CD4-positive, alpha-beta T cell treated with Interleukin-15 for 1 hour (primary cell): Measurements from ENCODE around the gene SEMA4D.

Source experiments
- DNase-seq: peaks from one replicate; pipeline ENCODE4 v3.0.0-alpha.2; 2020

SEMA4D gene

DNA sequence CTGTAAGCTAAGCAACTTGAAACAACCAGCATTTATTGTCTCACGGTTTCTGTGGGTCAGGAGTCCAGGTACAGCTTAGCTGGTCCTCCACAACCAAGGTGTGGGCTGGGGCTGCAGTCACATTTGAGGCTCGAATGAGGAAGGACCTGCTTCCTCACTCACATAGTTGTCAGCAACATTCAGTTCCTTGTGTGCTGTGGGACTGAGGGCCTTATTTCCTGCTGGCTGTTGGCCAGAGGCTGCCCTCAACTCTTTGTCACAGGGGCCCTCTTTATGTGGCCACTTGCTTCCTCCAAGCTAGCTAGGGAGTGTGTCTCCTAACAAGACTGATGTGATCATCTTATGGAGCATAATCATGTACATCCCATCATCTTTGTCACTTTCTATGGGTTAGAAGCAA, 29.2 kb upstream of the SEMA4D start:
- DNase-seq = peak; percentile 65

DNA sequence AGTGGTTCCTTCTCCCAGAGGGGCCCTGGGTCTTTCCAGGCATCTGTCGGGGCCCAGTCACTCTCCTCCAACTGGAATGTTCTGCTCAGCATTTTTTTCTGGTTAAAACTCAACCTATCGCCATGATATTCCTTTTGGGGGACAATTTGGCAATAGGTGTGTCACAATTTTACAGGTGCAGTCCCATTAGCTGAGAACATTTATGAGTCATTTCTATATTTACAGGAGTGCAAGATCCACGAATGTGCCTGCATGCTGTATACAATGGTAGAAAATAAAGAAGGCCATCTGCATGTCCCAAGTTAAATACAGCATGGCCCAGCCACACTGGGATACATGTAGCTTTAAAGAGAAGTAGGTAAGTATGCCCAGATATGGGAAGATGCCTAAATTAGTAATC, 28.8 kb upstream of the SEMA4D start:
- no peak for DNase-seq

DNA sequence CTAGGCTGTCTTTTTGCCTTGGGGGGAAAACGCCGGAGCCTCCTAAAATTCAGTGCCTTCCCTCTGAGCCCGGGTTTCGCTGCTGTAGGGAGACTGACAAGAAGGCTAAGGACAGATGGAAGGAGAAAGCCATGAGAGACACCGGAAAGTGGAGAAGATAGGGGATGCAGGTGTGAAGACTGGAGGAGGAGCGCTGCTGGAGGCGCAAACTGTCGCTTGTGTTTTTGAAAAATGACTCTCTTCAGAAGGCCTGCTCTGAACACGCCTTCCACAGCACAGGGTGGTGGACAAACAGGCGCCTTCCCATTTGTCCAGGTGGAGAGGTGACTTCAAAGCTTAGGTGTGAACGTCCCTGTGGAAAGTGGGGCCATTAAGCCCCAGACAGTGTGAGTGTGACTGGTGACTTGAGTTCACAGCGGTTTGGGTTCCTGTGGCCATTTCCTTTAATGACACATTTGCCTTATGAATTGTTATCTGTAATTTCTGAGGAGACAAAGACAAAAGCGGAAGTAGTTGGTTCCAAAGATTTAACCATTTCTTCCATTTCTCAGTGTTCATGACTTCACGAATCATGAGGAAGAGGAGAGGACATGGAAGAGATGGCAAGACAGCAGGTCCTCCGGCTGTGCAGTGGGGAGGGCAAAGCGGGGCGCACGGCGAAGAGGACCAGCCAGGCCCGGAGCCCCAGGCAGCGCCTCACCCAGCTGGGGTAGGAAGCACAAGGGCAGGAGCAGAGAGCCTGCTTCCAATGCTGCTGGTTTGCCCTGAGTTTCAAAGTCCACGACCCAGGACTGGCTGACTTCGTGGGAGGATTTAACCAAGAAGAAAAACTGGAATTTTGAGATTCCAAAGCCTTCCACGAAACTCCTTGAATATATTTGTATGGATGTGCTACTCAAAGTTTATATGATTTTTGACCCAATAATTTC, 27.8 kb upstream of the SEMA4D start:
- no peak for DNase-seq

DNA sequence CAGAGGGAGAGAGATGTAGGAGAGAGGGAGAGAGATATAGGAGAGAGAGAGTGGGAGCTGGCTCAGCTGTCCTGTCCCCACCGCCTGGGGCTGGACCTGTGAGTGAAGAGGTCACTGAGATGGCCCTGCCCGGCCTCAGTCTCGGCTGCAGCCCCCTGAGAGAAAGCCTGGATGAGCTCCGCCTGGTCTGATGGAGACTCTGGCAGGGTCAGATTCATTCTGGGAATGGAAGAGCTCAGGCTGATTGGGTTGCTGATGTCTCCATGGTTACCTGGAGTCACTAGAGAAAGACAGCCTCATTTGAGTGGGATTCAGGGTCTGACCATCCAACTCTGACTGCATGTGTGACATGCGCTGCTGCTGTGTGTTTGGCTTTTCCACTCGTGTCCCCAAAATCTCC, 27.1 kb upstream of the SEMA4D start:
- DNase-seq = no peak

DNA sequence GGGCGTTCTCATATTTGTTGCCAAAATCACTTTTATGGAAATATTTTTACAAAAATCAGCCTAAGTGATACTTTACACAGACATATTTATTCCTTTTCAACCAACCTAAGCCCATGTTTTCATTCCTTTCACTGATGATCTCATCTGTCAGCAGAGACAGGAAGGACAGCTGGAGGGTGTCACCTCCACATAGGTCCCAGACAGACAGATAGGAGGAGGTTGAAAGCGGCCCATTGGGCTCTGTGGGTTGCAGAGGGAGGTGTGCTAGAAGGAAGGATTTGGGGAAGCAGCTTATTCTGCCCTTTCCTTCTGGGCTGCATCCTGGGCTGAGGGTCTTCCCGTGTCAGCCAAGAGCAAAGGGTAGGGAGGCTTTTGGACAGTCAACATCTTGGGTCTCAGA, 26.0 kb upstream of the SEMA4D start:
- DNase-seq = peak; percentile 64

DNA sequence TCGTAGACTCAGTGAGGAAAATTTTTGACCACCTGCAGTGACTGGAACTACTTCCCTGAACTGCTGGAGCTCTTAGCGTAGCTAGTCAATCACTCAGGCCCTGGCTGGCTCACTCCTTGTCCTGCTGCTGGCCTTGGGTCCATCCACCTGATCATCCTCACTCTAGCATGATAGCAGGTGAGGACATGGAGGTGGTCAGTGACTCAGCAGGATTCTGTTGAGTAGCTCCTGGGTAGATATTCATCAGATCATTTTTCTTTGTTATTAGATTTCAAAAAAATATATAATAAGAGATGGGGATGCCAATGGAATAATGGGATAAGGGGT, 25.0 kb upstream of the SEMA4D start:
- DNase-seq = no peak

DNA sequence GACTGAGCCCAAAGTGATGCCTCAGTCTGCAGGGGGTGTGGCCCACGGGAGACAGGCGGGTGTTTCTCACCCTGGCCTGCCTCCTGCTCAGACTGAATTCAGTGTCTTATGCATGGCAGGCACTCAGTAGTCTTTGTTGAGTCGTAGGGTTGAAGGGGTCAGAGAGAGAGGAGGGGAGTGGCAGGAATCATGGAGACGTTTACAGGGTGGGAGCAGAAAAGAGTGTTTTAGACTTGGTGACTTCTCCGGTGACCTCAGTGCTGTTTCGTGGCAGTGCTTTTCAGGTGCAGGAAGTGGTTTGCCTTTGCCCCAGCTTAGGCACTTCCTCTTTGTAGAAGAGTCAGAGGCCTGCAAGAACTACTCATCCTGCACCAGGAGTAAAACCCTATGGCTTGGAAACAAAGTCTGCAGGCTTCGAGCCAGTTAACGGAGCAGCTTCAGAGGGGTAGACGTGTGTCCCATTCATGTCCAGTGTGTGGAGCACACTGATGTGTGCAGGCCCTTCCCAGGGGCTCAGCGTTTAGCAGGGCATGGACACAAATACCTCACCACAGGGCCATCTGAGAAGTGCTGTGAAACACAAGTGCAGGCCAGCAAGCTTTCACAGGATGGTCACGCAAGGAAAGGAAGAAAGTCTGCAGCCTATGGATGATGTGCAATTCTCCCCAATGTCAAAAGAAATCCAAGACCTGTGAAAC, 24.5 kb upstream of the SEMA4D start:
- DNase-seq = peak; percentile 86

DNA sequence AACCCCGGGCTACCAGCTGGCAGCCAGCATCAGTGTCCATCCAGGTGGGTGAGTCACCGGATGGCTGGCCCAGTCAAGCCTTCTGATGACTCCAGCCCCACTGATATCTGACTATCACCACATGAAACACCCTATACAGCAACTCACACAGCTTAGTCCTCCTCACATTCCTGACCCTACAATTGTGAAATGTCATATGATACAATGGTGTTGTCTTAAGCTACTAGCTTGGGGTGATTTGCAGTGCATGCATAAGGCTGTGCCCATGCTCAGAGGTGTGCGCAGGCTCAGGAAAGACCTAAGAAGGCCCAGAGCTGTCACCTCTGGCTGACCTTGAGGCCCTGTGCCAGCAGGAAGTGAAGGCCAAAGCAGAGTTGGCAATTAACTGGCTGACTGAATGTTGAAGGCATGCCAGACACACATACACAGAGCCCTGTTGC, 21.5 kb upstream of the SEMA4D start:
- no peak for DNase-seq

DNA sequence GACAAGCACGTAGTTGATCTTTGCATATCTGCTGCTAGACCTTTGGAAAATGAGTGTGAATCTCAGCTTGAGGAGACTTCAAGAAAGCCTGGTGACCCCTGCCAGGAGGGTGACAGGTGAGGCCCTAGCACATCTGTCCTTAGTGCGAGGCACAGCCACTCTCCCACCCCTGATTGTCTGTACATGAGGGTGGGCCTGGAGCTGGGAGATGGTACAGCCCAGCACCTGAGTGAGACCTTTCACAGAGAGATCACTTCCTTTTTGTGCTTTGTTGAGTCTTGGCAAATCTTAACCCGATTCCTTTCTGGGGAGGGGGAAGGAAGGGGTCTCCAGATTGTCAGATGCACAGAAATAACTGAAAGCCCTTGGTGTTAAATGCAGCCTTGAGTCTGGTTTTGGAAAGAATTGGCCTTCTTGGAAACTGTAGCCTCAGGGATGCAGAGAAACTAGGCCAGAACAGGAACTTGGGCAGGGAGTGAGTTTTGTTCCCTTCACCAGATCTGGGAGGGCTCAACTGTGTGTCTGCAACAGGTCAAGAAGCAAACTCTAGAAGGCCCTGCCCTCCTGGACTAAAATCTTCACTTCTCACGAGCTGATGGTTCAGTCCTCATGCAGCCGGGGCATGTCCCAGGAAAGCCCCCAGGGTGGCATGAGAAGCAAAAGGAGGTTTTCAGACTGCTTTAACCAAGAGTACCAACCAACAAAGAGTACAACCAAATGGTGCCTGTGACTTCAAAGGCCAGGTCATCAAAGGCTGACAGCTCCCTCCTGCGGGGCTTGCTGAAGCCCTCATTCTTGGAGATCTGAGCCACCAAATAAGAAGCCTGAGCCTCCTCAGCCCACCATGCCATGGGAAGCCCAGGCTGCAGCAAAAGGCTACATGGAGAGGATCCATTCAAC, 20.8 kb upstream of the SEMA4D start:
- DNase-seq = no peak

DNA sequence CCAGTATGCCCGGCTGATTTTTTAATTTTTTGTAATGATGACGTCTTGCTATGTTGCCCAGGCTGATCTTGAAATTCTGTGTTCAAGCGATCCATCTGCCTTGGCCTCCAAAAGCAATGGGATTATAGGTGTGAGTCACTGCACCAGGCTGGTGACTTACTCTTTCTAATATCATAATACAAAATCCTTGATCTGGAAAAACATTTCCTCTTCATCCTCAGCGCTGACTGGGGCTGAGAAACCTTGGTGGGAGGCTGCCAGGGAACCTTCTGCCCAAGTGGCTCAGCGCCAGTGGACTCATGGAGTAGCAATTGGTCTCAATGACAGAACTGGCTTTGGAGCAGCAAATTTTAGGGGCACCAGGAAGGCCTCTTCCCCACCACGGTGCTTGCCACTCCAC, 17.5 kb upstream of the SEMA4D start:
- DNase-seq = no peak

DNA sequence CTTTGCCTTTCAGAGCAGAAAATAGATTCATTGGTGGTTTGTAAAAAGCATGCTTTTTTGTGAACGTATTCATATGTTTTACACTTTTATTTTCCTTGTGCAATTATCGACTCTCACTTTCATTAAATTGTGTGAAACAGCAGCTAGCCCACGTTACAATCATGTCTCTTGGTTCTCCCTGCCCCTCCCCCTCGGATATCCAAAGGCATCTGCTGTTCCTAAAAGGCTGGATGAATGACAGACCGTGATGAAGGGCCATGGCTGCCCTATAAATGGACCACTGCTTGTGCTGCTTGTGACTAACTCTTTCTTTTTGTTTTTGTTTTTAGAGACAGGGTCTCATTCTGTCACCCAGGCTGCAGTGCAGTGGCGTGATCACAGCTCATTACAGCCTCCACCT, 17.0 kb upstream of the SEMA4D start:
- DNase-seq = no peak

DNA sequence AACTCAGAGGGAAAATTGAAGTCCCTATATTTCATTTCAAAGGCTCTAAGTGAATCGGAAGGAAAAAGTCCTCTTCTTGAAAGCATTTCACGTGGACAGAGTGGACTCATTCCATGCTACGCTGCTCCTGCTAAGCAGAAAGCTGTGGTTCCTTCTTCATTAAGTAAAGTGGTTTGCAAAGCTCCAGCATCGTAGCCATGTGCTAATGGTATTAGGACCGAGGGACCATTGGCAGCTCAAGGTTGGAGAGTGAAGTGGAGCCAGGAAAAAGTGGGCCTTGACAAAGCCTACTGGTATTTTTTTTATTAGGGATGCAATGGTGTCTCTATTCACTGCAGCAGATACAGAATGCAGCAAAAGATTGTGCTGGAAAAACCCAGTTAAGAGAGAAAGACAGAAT, 16.4 kb upstream of the SEMA4D start:
- DNase-seq = no peak

DNA sequence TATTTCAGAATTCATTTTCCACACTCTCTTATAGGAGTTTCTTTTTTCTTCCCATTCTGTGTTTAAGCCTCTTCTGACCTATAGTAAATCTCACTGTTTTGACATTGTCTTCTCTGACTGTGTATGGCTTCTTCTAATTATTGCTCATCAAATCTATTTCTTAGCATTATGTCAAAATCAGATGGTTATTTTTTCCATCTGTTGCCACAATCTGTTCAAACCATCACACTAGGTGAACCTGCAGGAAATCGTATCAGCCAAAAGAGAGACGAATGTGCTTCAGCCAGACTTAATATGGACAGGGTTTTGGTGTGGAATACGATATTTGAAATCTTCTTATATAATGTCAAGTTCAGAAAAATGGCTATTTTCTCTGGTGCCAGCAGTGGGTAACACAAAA, 15.9 kb upstream of the SEMA4D start:
- DNase-seq = no peak

DNA sequence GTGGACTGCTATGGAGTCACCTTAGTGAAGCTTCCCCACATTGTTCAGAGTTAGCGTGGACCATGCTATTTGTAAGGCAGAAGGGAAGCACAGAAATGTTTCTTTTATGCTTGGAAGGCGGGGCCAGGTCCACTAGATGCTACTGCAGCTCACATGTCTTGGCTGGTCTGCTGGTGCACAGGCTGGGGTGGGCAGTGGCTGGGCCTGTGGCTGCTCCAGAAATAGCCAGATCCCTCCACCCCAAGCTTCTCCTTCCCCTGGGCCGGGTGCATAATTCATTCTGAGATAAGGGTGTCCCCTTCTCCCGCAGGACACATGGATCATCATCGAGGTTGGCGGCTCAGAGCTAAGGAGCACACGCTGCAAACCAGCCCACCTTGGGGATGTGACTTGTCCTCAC, 14.5 kb upstream of the SEMA4D start:
- no peak for DNase-seq

DNA sequence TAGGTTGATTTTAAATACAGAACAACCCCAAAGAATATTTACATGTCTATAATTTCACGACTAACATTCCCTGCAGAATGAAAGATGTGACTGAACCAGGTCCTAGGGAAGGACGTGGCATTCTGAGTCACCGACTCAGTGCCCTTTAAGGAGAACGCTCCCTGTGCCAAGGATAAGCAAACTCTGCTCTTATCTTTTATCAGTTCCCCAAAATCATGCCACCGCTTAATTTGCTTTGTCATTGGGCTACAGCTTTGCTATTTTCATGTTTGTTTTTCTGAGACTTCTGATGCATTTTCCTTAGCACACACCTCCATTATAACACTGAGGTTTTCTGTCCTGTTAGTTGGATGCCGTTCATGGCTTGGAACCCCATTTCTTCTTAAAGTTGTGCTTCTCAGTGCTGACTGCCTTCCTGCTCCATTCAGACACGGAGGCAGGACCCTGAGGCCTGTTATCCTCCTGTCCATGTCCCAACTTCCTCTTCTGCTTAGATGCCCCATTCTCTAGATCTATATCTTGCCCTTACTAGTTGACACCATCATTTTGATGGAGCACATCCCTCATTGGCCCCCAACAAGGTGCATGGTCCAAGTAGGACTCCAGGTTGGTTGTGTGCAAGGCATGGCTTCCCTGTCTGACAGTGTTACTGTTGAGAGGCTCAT, 11.2 kb upstream of the SEMA4D start:
- DNase-seq = no peak

DNA sequence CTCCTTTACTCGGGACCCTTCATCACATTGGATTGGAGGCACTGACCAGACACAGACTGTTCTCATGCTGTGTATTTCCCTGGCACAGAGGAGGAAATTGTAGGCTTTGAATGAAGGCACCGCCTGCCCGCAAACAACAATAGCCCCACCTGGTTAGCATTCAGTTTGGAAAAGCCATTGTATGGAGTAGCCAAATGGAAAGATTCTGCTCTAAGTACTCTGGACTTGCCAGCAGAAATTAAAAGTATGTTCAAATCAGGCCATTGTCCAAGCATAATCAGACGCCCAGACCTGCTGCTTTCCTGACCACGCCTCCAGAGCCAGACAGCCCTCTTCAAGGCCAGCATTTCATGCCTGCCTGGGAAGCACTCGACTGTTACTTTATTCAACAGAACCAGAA, 8.0 kb upstream of the SEMA4D start:
- no peak for DNase-seq

DNA sequence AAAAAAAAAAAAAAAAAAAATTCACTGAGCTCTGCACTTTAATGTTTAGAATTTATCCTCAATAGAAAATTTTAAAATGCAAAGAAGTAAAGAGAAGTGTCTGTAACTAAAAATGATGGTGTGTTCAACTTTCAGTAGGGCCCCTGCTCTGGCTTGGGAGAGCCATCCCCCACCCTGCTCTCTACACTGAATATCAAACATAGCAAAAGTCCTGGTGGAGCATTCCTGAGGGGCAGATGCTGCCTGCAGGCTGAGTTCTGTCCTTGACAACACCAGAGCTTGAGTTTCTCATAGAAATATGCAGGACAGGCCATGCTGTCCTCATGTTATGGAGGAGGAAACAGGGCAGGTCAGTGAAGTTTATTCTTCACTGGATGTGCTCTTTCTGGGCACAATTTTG, 7.1 kb upstream of the SEMA4D start:
- peak; percentile 4 for DNase-seq

DNA sequence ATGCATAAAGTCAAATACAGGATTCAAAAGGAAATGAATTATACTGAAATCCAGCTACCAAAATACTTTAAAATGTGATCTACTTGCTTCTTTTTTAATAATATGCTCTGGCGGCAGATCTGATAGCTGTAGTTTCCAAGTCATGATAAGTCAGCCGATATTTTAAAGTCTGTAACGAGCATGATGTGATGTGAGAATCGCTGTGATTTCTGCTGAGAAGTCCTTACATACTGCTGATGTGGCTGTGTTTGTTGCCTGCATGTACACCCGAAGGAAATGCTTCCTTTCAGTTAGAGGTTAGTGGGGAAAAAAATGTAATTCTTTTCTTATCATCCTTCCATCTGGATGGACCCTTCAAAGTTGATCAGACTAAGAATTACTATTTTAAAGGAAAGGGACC, 4.8 kb upstream of the SEMA4D start:
- DNase-seq = no peak

DNA sequence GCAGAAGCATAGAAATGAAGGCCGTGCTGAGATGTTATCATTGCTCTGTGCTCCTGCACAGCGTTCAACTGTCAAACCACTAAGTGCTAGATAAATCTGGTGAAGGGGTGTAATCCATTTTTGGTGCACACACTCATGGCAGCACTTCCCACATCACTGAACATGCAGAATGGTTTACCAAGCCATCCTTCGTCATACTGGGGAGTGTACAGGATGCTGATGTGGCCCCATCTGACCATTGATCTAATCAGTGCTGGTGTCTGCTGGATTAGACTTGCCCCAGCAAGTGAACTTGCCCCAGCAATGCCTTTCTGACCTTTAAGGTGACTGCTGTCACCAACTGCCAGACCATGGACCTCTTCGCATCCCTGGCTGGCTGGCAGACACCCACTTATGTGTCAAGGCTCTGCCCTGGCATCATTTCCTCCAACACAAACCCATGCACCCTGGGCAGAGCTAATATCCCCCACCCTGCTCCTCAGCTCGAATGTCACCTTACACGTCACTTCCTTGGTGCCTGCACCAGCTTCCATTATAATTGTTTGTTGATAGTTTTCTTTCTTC, 4.2 kb upstream of the SEMA4D start:
- peak; percentile 72 for DNase-seq

DNA sequence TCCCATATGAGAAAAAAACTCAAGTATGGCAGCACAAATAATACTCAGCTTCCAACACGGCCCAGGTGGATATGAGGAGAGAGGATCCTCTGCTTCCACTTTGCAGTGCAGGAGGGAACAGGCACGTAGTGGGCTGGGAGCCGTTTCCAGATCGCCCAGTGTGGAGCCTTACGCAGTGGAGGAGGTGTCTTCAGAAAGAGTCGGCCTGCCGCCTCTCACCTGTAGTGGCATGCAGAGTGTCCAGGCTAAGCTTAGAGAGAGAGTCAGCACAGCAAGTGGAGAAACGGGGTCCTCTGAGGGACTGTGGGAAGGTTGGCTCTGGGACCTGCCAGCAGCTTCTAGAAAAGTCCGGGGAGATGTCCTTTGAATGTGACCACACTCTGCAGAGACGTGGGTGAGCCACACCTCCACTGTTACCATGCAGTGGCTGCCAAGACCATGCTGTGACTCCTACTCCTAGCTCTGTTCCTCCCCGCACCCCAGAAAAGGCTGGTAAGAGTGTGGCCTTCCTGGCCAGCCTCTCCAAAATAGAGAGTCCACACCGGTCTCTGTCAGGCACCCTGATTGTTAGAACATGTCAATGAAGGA, 3.5 kb upstream of the SEMA4D start:
- peak; percentile 15 for DNase-seq

DNA sequence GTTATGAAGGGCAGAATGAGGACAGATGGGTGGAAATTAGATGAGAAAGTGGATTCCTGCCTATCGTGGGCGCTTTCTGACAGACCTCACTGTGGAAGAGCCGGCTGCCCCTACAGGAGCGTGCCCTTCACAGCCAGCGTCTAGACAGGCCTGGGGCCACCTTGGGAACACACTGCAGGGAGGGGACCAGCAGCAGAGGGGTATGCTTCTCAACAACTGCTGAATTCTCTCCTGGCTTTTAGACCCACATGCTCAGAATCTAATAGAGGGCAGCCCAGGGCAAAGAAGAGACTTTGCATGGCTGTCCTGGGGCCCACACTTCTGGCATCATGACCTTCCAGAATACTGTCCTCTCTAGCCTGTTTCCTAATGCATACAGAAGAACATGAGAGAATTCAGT, 2.1 kb upstream of the SEMA4D start:
- peak; percentile 13 for DNase-seq

DNA sequence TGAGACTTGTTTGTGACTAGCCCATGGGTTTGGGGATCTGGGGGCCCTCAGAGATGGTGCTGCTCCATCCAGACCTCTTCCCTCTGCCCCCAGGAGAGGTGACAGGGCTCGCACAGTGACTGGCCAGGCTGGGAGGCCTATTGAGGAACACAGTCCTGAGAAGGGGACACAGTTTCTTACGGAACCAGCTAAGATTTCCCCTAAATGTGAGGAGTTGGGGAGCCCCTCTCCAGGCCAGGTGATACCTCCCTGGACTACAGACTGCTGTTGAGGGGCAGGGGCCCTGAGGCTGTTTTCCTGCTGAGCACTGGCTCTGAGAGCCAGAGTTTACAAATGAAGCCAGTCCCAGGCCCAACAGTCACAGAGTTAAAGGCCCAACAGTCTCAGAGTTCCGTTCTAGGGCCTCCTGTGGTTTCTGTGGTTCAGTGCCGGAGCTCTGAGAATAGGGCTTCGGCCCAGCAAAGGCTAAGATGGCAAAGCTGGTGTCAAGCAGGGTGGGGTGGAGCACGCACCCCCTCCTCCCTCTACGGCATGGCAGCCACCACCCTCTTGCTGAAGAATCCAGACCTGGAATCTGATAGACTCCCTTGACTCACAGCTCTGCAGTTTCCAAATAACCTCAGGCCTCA, 1.1 kb upstream of the SEMA4D start:
- peak; percentile 67 for DNase-seq
